Activated CD8-positive, alpha-beta memory T cell treated with anti-CD3 and anti-CD28 coated beads, Interleukin-2, amount 10 ng/mL, durations not matched to agents 7 days and 5 days (primary cell): ENCODE results near the gene TSPAN18. TPM values are rescaled to one million over a fixed set of nuclear protein-coding genes. Genes with fewer than 3 reads are reported as not detected.

Source experiments
- ATAC-seq: fragments of 150-1000 bp; cut with Tn5 transposase; one replicate; pipeline ENCODE4 v1.10.0; 2021; ENCODE audit warnings: moderate library complexity
- CTCF ChIA-PET: fragments of 350-600 bp; sonication (Branson Sonifier 250); formaldehyde crosslinking; loops from one replicate; lab custom pipeline; 2021; ENCODE audit warnings: antibody characterized with exemption; lab: Charles Lee
- DNase-seq: peaks from one replicate; pipeline ENCODE4 v3.0.0-alpha.2; 2020
- H3K27ac Mint-ChIP-seq: one replicate; pipeline ENCODE4 v1.8.0; 2021; ENCODE audit warnings: mild to moderate bottlenecking, mixed read lengths
- H3K27me3 Mint-ChIP-seq: one replicate; pipeline ENCODE4 v1.8.0; 2021; ENCODE audit warnings: mixed read lengths
- H3K36me3 Mint-ChIP-seq: one replicate; pipeline ENCODE4 v1.8.0; 2021; ENCODE audit warnings: mild to moderate bottlenecking, mixed read lengths
- H3K4me1 Mint-ChIP-seq: one replicate; pipeline ENCODE4 v1.8.0; 2021; ENCODE audit warnings: mixed read lengths
- H3K4me3 Mint-ChIP-seq: one replicate; pipeline ENCODE4 v1.8.0; 2021; ENCODE audit warnings: mild to moderate bottlenecking, moderate library complexity, mixed read lengths
- H3K9me3 Mint-ChIP-seq: one replicate; pipeline ENCODE4 v1.8.0; 2022; ENCODE audit warnings: low read depth, mixed read lengths
- total RNA-seq, 2 experiments: library from RNA; stranded (reverse); gene quantifications; one replicate each; pipeline ENCODE4 v1.2.3, GENCODE V29; 2021

TSPAN18 gene
- total RNA-seq, 2 experiments from 2014 or later = 3.8 to 6.1 TPM

- ATAC-seq = no peak
- peaks cover 14% of the 10 kb centered on the region for H3K27me3 Mint-ChIP-seq
- no peaks in the 10 kb centered on the region for H3K36me3 Mint-ChIP-seq
- no peaks in the 10 kb centered on the region for H3K9me3 Mint-ChIP-seq
- CTCF ChIA-PET = interaction anchor here (0.8 to 1.2 kb wide), 2 partner anchors 16 to 33 kb away, joined by 3 read pairs; no protein-coding TSS in a partner anchor
- no peak overlapping the region for H3K4me3 Mint-ChIP-seq
- H3K27ac Mint-ChIP-seq = no peak overlapping the region
- H3K4me1 Mint-ChIP-seq = peaks cover 12% of the 10 kb centered on the region
- no peak for DNase-seq
Measured at GRCh38 chr11:44878711-44879110, 151.9 kb downstream of the TSPAN18 start.

GRCh38 chr11:44879432-44879831 is 152.7 kb downstream of the TSPAN18 start:
- Mint-ChIP-seq H3K4me3 (no peak overlapping the region), H3K27me3 (peaks cover 13% of the 10 kb centered on the region), H3K36me3 (no peaks in the 10 kb centered on the region), H3K4me1 (peaks cover 15% of the 10 kb centered on the region), H3K9me3 (no peaks in the 10 kb centered on the region), H3K27ac (no peak overlapping the region)
- ATAC-seq (no peak), DNase-seq (no peak)
- CTCF ChIA-PET = interaction anchor here (1.2 kb wide), 1 partner anchor 17 kb away, joined by 3 read pairs; no protein-coding TSS in a partner anchor

- Mint-ChIP-seq H3K27ac (no peak overlapping the region), H3K36me3 (no peaks in the 10 kb centered on the region), H3K9me3 (no peaks in the 10 kb centered on the region), H3K4me1 (peaks cover 15% of the 10 kb centered on the region), H3K27me3 (peaks cover 11% of the 10 kb centered on the region), H3K4me3 (no peak overlapping the region)
- DNase-seq (no peak), ATAC-seq (no peak)
- CTCF ChIA-PET = no interaction called here
Measured at GRCh38 chr11:44880511-44880910, 153.7 kb downstream of the TSPAN18 start.

- Mint-ChIP-seq H3K36me3 (no peaks in the 10 kb centered on the region), H3K4me3 (no peak overlapping the region), H3K27ac (no peak overlapping the region), H3K27me3 (peaks cover 11% of the 10 kb centered on the region), H3K9me3 (no peaks in the 10 kb centered on the region), H3K4me1 (peaks cover 15% of the 10 kb centered on the region)
- DNase-seq (no peak), ATAC-seq (no peak)
- CTCF ChIA-PET = no interaction called here
Measured at GRCh38 chr11:44880953-44881352, 154.2 kb downstream of the TSPAN18 start.

GRCh38 chr11:44883277-44883676 is 156.5 kb downstream of the TSPAN18 start:
- DNase-seq (no peak), ATAC-seq (peak; percentile 58)
- H3K27ac Mint-ChIP-seq = no peak overlapping the region
- CTCF ChIA-PET = interaction anchor here (0.6 to 1.4 kb wide), 3 partner anchors 19 to 327 kb away, joined by 3 to 4 read pairs (median 3); no protein-coding TSS in a partner anchor
- H3K4me3 Mint-ChIP-seq = no peak overlapping the region
- H3K9me3 Mint-ChIP-seq = no peaks in the 10 kb centered on the region
- H3K27me3 Mint-ChIP-seq = peaks cover 14% of the 10 kb centered on the region
- H3K4me1 Mint-ChIP-seq = peaks cover 15% of the 10 kb centered on the region
- no peaks in the 10 kb centered on the region for H3K36me3 Mint-ChIP-seq

- CTCF ChIA-PET = interaction anchor here (1.4 kb wide), 1 partner anchor 27 kb away, joined by 3 read pairs; no protein-coding TSS in a partner anchor
- H3K36me3 Mint-ChIP-seq = no peaks in the 10 kb centered on the region
- H3K4me1 Mint-ChIP-seq = peaks cover 15% of the 10 kb centered on the region
- no peak overlapping the region for H3K27ac Mint-ChIP-seq
- H3K27me3 Mint-ChIP-seq = peaks cover 14% of the 10 kb centered on the region
- no peak for ATAC-seq
- DNase-seq = no peak
- H3K9me3 Mint-ChIP-seq = no peaks in the 10 kb centered on the region
- no peak overlapping the region for H3K4me3 Mint-ChIP-seq
Measured at GRCh38 chr11:44884056-44884455, 157.3 kb downstream of the TSPAN18 start.

GRCh38 chr11:44885065-44885810 is 158.5 kb downstream of the TSPAN18 start:
- H3K4me3 Mint-ChIP-seq = no peak overlapping the region
- H3K27me3 Mint-ChIP-seq = peaks cover 14% of the 10 kb centered on the region

GRCh38 chr11:44885919-44886789 is 159.4 kb downstream of the TSPAN18 start:
- no peak overlapping the region for H3K4me3 Mint-ChIP-seq
- ATAC-seq (no peak), DNase-seq (no peak)
- H3K36me3 Mint-ChIP-seq = no peaks in the 10 kb centered on the region
- CTCF ChIA-PET = interaction anchor here (1.0 to 1.5 kb wide), 2 partner anchors 9 to 25 kb away, joined by 3 to 4 read pairs; no protein-coding TSS in a partner anchor
- H3K27me3 Mint-ChIP-seq = peaks cover 15% of the 10 kb centered on the region
- H3K27ac Mint-ChIP-seq = no peak overlapping the region
- no peaks in the 10 kb centered on the region for H3K9me3 Mint-ChIP-seq
- H3K4me1 Mint-ChIP-seq = peaks cover 15% of the 10 kb centered on the region

More at GRCh38 chr11:44885065-44885810, 158.5 kb downstream of the TSPAN18 start:
- DNase-seq (no peak), ATAC-seq (no peak)
- Mint-ChIP-seq H3K4me1 (peaks cover 15% of the 10 kb centered on the region), H3K36me3 (no peaks in the 10 kb centered on the region), H3K27ac (no peak overlapping the region), H3K9me3 (no peaks in the 10 kb centered on the region)
- CTCF ChIA-PET = interaction anchor here (1.0 to 1.5 kb wide), 2 partner anchors 10 to 26 kb away, joined by 3 to 4 read pairs; no protein-coding TSS in a partner anchor

- CTCF ChIA-PET = interaction anchor here (1.1 kb wide), 1 partner anchor 24 kb away, joined by 6 read pairs; no protein-coding TSS in a partner anchor
- DNase-seq = no peak
- Mint-ChIP-seq H3K27ac (no peak overlapping the region), H3K4me3 (no peak overlapping the region), H3K9me3 (no peaks in the 10 kb centered on the region), H3K36me3 (no peaks in the 10 kb centered on the region), H3K4me1 (peaks cover 15% of the 10 kb centered on the region), H3K27me3 (peaks cover 16% of the 10 kb centered on the region)
- ATAC-seq = no peak
Measured at GRCh38 chr11:44886790-44887140, 160.0 kb downstream of the TSPAN18 start.

- no peaks in the 10 kb centered on the region for H3K36me3 Mint-ChIP-seq
- CTCF ChIA-PET = interaction anchor here (1.1 kb wide), 1 partner anchor 23 kb away, joined by 6 read pairs; no protein-coding TSS in a partner anchor
- peaks cover 15% of the 10 kb centered on the region for H3K27me3 Mint-ChIP-seq
- no peak overlapping the region for H3K27ac Mint-ChIP-seq
- no peaks in the 10 kb centered on the region for H3K9me3 Mint-ChIP-seq
- DNase-seq (no peak), ATAC-seq (no peak)
- peaks cover 12% of the 10 kb centered on the region for H3K4me1 Mint-ChIP-seq
- H3K4me3 Mint-ChIP-seq = no peak overlapping the region
Measured at GRCh38 chr11:44887636-44888035, 160.9 kb downstream of the TSPAN18 start.

GRCh38 chr11:44889266-44889665 is 162.5 kb downstream of the TSPAN18 start:
- ATAC-seq (no peak), DNase-seq (no peak)
- Mint-ChIP-seq H3K27me3 (peaks cover 12% of the 10 kb centered on the region), H3K4me3 (no peak overlapping the region), H3K9me3 (no peaks in the 10 kb centered on the region), H3K4me1 (no peaks in the 10 kb centered on the region), H3K27ac (no peak overlapping the region), H3K36me3 (no peaks in the 10 kb centered on the region)
- CTCF ChIA-PET = no interaction called here

- no peak overlapping the region for H3K27ac Mint-ChIP-seq
- CTCF ChIA-PET = interaction anchor here (0.6 to 1.6 kb wide), 9 partner anchors 30 to 276 kb away, joined by 3 to 4 read pairs (median 3); no protein-coding TSS in a partner anchor
- ATAC-seq (no peak), DNase-seq (no peak)
- peaks cover 13% of the 10 kb centered on the region for H3K27me3 Mint-ChIP-seq
- H3K9me3 Mint-ChIP-seq = no peaks in the 10 kb centered on the region
- no peak overlapping the region for H3K4me3 Mint-ChIP-seq
- no peaks in the 10 kb centered on the region for H3K4me1 Mint-ChIP-seq
- no peaks in the 10 kb centered on the region for H3K36me3 Mint-ChIP-seq
Measured at GRCh38 chr11:44892843-44893242, 166.1 kb downstream of the TSPAN18 start.

GRCh38 chr11:44893308-44893822 is 166.6 kb downstream of the TSPAN18 start:
- ATAC-seq = no peak
- Mint-ChIP-seq H3K27me3 (peaks cover 13% of the 10 kb centered on the region), H3K36me3 (no peaks in the 10 kb centered on the region), H3K27ac (no peak overlapping the region), H3K4me3 (no peak overlapping the region), H3K4me1 (no peaks in the 10 kb centered on the region), H3K9me3 (no peaks in the 10 kb centered on the region)
- CTCF ChIA-PET = interaction anchor here (0.5 to 1.8 kb wide), 11 partner anchors 18 to 276 kb away, joined by 3 to 5 read pairs (median 3); no protein-coding TSS in a partner anchor
- no peak for DNase-seq
